Lower leg skin (tissue), 3 donors: Measurements from ENCODE around the gene IFFO2.

Experiments used
- CTCF ChIP-seq, 3 donors: fragments of 450-650 bp; IDR thresholded peaks; one replicate each; pipeline ENCODE4 v1.5.1; 2016; ENCODE audit warnings: antibody characterized with exemption in 3 of 3, mild to moderate bottlenecking in 3 of 3, moderate library complexity in 2 of 3
- POLR2A ChIP-seq, 2 donors: fragments of 450-650 bp; IDR thresholded peaks; one replicate each; pipeline ENCODE4 v1.6.1; 2016 to 2017; ENCODE audit warnings: antibody characterized with exemption in 2 of 2, mild to moderate bottlenecking in 1 of 2, moderate library complexity in 1 of 2

DNA sequence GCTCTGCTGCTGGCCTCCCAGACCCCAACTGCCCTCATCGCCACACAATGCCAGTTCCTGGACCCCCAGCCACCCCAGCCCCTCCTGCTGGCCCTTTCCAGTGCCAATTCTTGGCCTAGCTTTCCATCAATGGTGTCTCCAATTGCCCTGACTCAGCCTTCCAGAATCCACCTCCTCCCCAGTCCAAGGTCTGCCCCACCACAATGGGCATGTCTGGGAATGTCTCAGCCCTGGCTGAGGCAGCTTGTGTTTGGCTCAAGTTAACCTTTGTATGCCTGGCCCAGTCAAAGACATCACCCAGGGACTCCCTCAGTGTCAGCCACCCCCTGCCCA, 70.5 kb downstream of the IFFO2 start:
- no peak for TF ChIP-seq POLR2A (IDR thresholded peaks at IDR 0.05)
- TF ChIP-seq CTCF (IDR thresholded peaks at IDR 0.05) = no peak
